Neuronal stem cell (in vitro differentiated cells): ENCODE data around the gene MAP4.
A peak's percentile ranks its signal among the peaks of the same experiment; 100 is the strongest.
"Not testable (repeated sequence)": the region's sequence is repeated elsewhere in the genome, so short reads cannot be mapped to it uniquely, and the experiment has no call there.

Experiments
- DNase-seq: peaks from one replicate; pipeline ENCODE4 v3.0.0-alpha.2; 2013; ENCODE audit warnings: low spot score
- H2AFZ ChIP-seq: one replicate; pipeline ENCODE4 v1.6.1; 2013; ENCODE audit warnings: mild to moderate bottlenecking, low read length, inconsistent platforms
- H2AK5ac ChIP-seq: 2 replicates; pipeline ENCODE4 v1.6.1; 2013; ENCODE audit warnings: low read depth, mild to moderate bottlenecking, inconsistent platforms, low read length, moderate library complexity, mixed read lengths
- H2BK120ac ChIP-seq: 2 replicates; pipeline ENCODE4 v1.6.1; 2013; ENCODE audit warnings: low read depth, mild to moderate bottlenecking, inconsistent platforms, low read length, moderate library complexity, mixed read lengths
- H2BK12ac ChIP-seq: one replicate; pipeline ENCODE4 v1.6.1; 2013; ENCODE audit warnings: low read length, inconsistent platforms
- H2BK15ac ChIP-seq: 2 replicates; pipeline ENCODE4 v1.6.1; 2013; ENCODE audit warnings: mild to moderate bottlenecking, low read length, inconsistent platforms, mixed read lengths
- H2BK5ac ChIP-seq: one replicate; pipeline ENCODE4 v1.6.1; 2013; ENCODE audit warnings: inconsistent platforms, mild to moderate bottlenecking, low read length, moderate library complexity
- H3K14ac ChIP-seq: one replicate; pipeline ENCODE4 v1.6.1; 2013; ENCODE audit warnings: low read length, inconsistent platforms
- H3K18ac ChIP-seq: 2 replicates; pipeline ENCODE4 v1.6.1; 2013; ENCODE audit warnings: low read length, inconsistent platforms
- H3K23ac ChIP-seq: 2 replicates; pipeline ENCODE4 v1.6.1; 2013; ENCODE audit warnings: low read depth, mild to moderate bottlenecking, mixed read lengths, low read length, inconsistent platforms; ENCODE audit not compliant: poor library complexity
- H3K27ac ChIP-seq: replicated peaks from 3 replicates; pipeline ENCODE4 v1.5.1; 2013; ENCODE audit warnings: low read length, inconsistent platforms
- H3K27me3 ChIP-seq, 3 experiments: 2 replicates each; pipeline ENCODE4 v1.6.1; 2013; ENCODE audit warnings: low read length in 3 of 3, mild to moderate bottlenecking in 2 of 3, inconsistent platforms in 1 of 3, low read depth in 1 of 3, mixed read lengths in 1 of 3, moderate library complexity in 1 of 3; ENCODE audit not compliant: control insufficient read depth in 3 of 3, insufficient read depth in 3 of 3
- H3K36me3 ChIP-seq, 2 donors: replicated peaks in 1 of 2; 2 replicates each; pipeline ENCODE4 v1.6.1; 2013; ENCODE audit warnings: low read length in 2 of 2; ENCODE audit not compliant: control insufficient read depth in 2 of 2, insufficient read depth in 2 of 2
- H3K4ac ChIP-seq: 2 replicates; pipeline ENCODE4 v1.6.1; 2013; ENCODE audit warnings: inconsistent platforms, mild to moderate bottlenecking, low read length, moderate library complexity
- H3K4me1 ChIP-seq, 2 donors: 1 replicate in 1 of 2; 2 replicates in 1 of 2; pipeline ENCODE4 v1.6.1; 2013; ENCODE audit warnings: low read length in 2 of 2, low read depth in 1 of 2; ENCODE audit not compliant: control insufficient read depth in 2 of 2, insufficient read depth in 1 of 2
- H3K4me2 ChIP-seq: one replicate; pipeline ENCODE4 v1.6.1; 2013; ENCODE audit warnings: mild to moderate bottlenecking, low read length, inconsistent platforms; ENCODE audit not compliant: insufficient read depth, poor library complexity, severe bottlenecking
- H3K4me3 ChIP-seq, 2 donors: 2 replicates each; pipeline ENCODE4 v1.5.1; 2013; ENCODE audit warnings: low read length in 2 of 2, mild to moderate bottlenecking in 2 of 2, inconsistent platforms in 1 of 2, moderate library complexity in 1 of 2
- H3K79me1 ChIP-seq: one replicate; pipeline ENCODE4 v1.6.1; 2013; ENCODE audit warnings: low read depth, mild to moderate bottlenecking, inconsistent platforms, low read length, moderate library complexity
- H3K9ac ChIP-seq: one replicate; pipeline ENCODE4 v1.6.1; 2013; ENCODE audit warnings: mild to moderate bottlenecking, low read depth, low read length, inconsistent platforms; ENCODE audit not compliant: poor library complexity
- H3K9me3 ChIP-seq, 2 donors: replicated peaks in 1 of 2; 2 replicates each; pipeline versions ENCODE3 to v1.6.1; 2013; ENCODE audit warnings: low read length in 2 of 2, mild to moderate bottlenecking in 2 of 2, inconsistent platforms in 1 of 2, low read depth in 1 of 2, mixed read lengths in 1 of 2, moderate library complexity in 1 of 2; ENCODE audit not compliant: control insufficient read depth in 2 of 2, insufficient read depth in 1 of 2
- H4K8ac ChIP-seq: one replicate; pipeline ENCODE4 v1.6.1; 2013; ENCODE audit warnings: low read depth, mild to moderate bottlenecking, inconsistent platforms, low read length, moderate library complexity
- H4K91ac ChIP-seq: one replicate; pipeline ENCODE4 v1.6.1; 2013; ENCODE audit warnings: low read length, low read depth, mild to moderate bottlenecking, inconsistent platforms; ENCODE audit not compliant: poor library complexity
- WGBS, 2 donors: extraction: QIAGEN DNeasy Blood & Tissue Kit; methylation state at CpG; one replicate each; pipeline ENCODE4 v1.1.7; 2013; ENCODE audit warnings: missing lambda C conversion rate in 2 of 2, mixed read lengths in 1 of 2; ENCODE audit not compliant: insufficient read length in 2 of 2, insufficient replicate concordance in 1 of 2; ENCODE audit errors: extremely low coverage in 2 of 2; 5-methylcytosine and 5-hydroxymethylcytosine counted together

The MAP4 gene

GRCh38 chr3:47841786-47842349 is 174.3 kb downstream of the MAP4 start:
- H2BK5ac ChIP-seq = no peak overlapping the region
- no peak overlapping the region for H3K9ac ChIP-seq
- H3K23ac ChIP-seq = no peak overlapping the region
- H3K14ac ChIP-seq = no peak overlapping the region
- no peak overlapping the region for H2AFZ ChIP-seq
- no peaks in the 10 kb centered on the region for H3K27me3 ChIP-seq
- no peak overlapping the region for H2BK12ac ChIP-seq
- H3K27ac ChIP-seq = no peak overlapping the region
- H3K18ac ChIP-seq = no peak overlapping the region
- no CpG with 5 or more reads among the region's 7 CpGs for WGBS, 2 donors
- H4K8ac ChIP-seq = no peak overlapping the region
- peaks cover 0 to 1% of the 10 kb centered on the region in 2 donors for H3K9me3 ChIP-seq
- peaks cover 75 to 98% of the 10 kb centered on the region in 2 donors for H3K36me3 ChIP-seq
- DNase-seq = no peak
- no peak overlapping the region for H2BK15ac ChIP-seq
- peaks cover 14% of the 10 kb centered on the region for H3K79me1 ChIP-seq
- no peak overlapping the region for H2BK120ac ChIP-seq
- no peak overlapping the region for H3K4ac ChIP-seq
- no peak overlapping the region for H4K91ac ChIP-seq
- H3K4me2 ChIP-seq = no peak overlapping the region
- no peak overlapping the region for H2AK5ac ChIP-seq
- peaks cover 0 to 2% of the 10 kb centered on the region in 2 donors for H3K4me1 ChIP-seq
- H3K4me3 ChIP-seq = no peak overlapping the region

DNA sequence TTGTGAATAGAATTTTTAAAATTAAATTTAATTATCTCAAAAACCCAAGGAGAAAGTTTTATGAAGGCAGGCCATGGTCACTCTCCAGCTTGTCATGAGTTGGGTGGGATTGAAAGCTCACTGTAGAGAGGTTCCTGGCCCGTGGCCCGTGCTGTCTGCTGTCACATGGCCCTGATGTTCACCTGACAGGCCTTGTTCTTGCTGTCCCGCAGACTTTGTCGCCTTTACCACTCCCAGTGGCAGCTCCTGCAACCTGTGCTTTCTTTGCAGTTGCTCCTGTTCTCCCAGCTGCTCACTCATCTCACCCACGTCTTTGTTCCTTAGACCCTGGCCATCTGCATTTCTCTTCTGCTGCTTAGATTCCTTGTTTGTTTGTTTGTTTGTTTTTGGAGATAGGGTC is 177.7 kb downstream of the MAP4 start:
- Histone ChIP-seq H4K91ac (no peak overlapping the region), H3K9ac (peak overlapping the region; percentile 50), H3K23ac (peak overlapping the region; percentile 67), H3K79me1 (peaks cover 14% of the 10 kb centered on the region), H3K4me3 (no peak overlapping the region), H3K4me1 (peaks cover 0 to 2% of the 10 kb centered on the region in 2 donors), H2BK12ac (no peak overlapping the region), H3K27me3 (no peaks in the 10 kb centered on the region), H3K9me3 (peaks cover 0 to 1% of the 10 kb centered on the region in 2 donors), H3K18ac (no peak overlapping the region), H3K4ac (no peak overlapping the region), H3K27ac (no peak overlapping the region), H3K36me3 (peaks cover 66 to 98% of the 10 kb centered on the region in 2 donors), H4K8ac (no peak overlapping the region), H2BK120ac (no peak overlapping the region), H2BK15ac (no peak overlapping the region), H2AFZ (no peak overlapping the region), H2AK5ac (no peak overlapping the region), H3K14ac (no peak overlapping the region), H3K4me2 (no peak overlapping the region), H2BK5ac (no peak overlapping the region)
- DNase-seq = no peak
- WGBS, 2 donors = no CpG with 5 or more reads among the region's 5 CpGs

DNA sequence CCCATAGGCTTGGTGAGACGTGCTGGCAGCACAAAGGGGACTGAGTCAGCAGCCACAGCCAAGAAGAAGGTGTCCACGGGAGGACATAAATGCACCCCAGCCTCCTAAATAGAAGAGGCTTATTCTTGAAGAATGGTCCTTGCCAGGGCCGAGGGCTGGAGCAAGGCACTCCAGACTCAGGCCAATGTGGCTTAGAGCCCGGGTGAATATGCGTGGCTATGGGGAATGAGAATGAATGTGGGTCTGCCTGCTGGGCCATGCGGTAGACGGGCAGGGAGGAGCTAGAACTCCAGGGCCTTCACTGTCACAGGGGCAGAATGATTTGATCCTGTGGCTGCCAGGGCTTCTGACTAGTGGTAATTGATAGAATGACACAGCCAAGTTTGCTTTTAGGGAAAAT is 179.2 kb downstream of the MAP4 start:
- Histone ChIP-seq H4K8ac (no peak overlapping the region), H3K27me3 (no peaks in the 10 kb centered on the region), H2BK12ac (no peak overlapping the region), H2BK5ac (no peak overlapping the region), H2AK5ac (no peak overlapping the region), H3K9me3 (peaks cover 0 to 1% of the 10 kb centered on the region in 2 donors), H3K27ac (peak overlapping the region; percentile 46), H2AFZ (no peak overlapping the region), H3K4me2 (no peak overlapping the region), H3K4ac (no peak overlapping the region), H3K4me3 (no peak overlapping the region), H4K91ac (no peak overlapping the region), H3K23ac (no peak overlapping the region), H3K18ac (no peak overlapping the region), H3K79me1 (peaks cover 14% of the 10 kb centered on the region), H2BK15ac (no peak overlapping the region), H3K4me1 (peaks cover 0 to 2% of the 10 kb centered on the region in 2 donors), H2BK120ac (no peak overlapping the region), H3K36me3 (peaks cover 60 to 98% of the 10 kb centered on the region in 2 donors), H3K9ac (no peak overlapping the region), H3K14ac (no peak overlapping the region)
- WGBS, 2 donors = no CpG with 5 or more reads among the region's 7 CpGs
- DNase-seq = no peak

- H3K4me1 ChIP-seq, H3K4ac ChIP-seq, H2BK12ac ChIP-seq, H2AFZ ChIP-seq, H3K79me1 ChIP-seq, H3K14ac ChIP-seq, H4K91ac ChIP-seq, H3K27ac ChIP-seq, H2BK120ac ChIP-seq, H3K23ac ChIP-seq, H4K8ac ChIP-seq, H2AK5ac ChIP-seq, H3K4me3 ChIP-seq, H2BK15ac ChIP-seq, H3K9ac ChIP-seq, H3K9me3 ChIP-seq, H3K18ac ChIP-seq, H2BK5ac ChIP-seq, H3K27me3 ChIP-seq, H3K4me2 ChIP-seq, DNase-seq: not testable (repeated sequence)
- WGBS, 2 donors = no CpG with 5 or more reads among the region's 9 CpGs
- H3K36me3 ChIP-seq = peaks cover 43 to 90% of the 10 kb centered on the region in 2 donors
These were observed 186.7 kb downstream of the MAP4 start for GRCh38 chr3:47829482-47829881.
